Testis (tissue), 2 donors: ENCODE measurements around the gene MEFV.
"Not testable (repeated sequence)": the region's sequence is repeated elsewhere in the genome, so short reads cannot be mapped to it uniquely, and the experiment has no call there.

Experiments
- POLR2A ChIP-seq: fragments of 450-650 bp; IDR thresholded peaks from one replicate; pipeline ENCODE4 v1.6.1; 2017; ENCODE audit warnings: antibody characterized with exemption, mild to moderate bottlenecking, moderate library complexity
- TF ChIP-seq, protein P1 (sequence below), 3 experiments: fragments of 450-650 bp in 2 of 3; fragments of 200-600 bp in 1 of 3; sonication (generic) in 1 of 3; IDR thresholded peaks; one replicate each; pipeline ENCODE4 v1.5.1; 2016 to 2019; ENCODE audit warnings: antibody characterized with exemption in 3 of 3, mild to moderate bottlenecking in 2 of 3, moderate library complexity in 1 of 3

DNA sequence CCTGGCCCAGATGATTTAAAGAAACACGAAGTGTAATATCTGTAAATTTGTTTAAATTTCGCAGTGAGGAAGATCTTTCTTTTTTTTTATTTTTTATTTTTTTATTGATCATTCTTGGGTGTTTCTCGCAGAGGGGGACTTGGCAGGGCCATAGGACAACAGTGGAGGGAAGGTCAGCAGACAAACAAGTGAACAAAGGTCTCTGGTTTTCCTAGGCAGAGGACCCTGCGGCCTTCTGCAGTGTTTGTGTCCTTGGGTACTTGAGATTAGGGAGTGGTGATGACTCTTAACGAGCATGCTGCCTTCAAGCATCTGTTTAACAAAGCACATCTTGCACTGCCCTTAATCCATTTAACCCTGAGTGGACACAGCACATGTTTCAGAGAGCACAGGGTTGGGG lies 14.3 kb upstream of the MEFV start:
- TF ChIP-seq, protein P1, sequence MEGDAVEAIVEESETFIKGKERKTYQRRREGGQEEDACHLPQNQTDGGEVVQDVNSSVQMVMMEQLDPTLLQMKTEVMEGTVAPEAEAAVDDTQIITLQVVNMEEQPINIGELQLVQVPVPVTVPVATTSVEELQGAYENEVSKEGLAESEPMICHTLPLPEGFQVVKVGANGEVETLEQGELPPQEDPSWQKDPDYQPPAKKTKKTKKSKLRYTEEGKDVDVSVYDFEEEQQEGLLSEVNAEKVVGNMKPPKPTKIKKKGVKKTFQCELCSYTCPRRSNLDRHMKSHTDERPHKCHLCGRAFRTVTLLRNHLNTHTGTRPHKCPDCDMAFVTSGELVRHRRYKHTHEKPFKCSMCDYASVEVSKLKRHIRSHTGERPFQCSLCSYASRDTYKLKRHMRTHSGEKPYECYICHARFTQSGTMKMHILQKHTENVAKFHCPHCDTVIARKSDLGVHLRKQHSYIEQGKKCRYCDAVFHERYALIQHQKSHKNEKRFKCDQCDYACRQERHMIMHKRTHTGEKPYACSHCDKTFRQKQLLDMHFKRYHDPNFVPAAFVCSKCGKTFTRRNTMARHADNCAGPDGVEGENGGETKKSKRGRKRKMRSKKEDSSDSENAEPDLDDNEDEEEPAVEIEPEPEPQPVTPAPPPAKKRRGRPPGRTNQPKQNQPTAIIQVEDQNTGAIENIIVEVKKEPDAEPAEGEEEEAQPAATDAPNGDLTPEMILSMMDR (IDR thresholded peaks at IDR 0.05), result not testable (repeated sequence)
- not testable (repeated sequence) for TF ChIP-seq POLR2A
